Mucosa of descending colon (tissue), 3 donors: Measurements from ENCODE around the gene ZP3. TPM values are rescaled to one million over a fixed set of nuclear protein-coding genes. Genes with fewer than 3 reads are reported as not detected.
A peak's percentile ranks its signal among the peaks of the same experiment; 100 is the strongest.
"Not testable (repeated sequence)": the region's sequence is repeated elsewhere in the genome, so short reads cannot be mapped to it uniquely, and the experiment has no call there.

Experiments used
- ATAC-seq: fragments of 200-7000 bp; cut with Tn5 transposase; one replicate; pipeline ENCODE4 v1.9.1; 2020; ENCODE audit warnings: mild to moderate bottlenecking, moderate library complexity
- DNase-seq, 3 donors: peaks; one replicate each; pipeline ENCODE4 v3.0.0-alpha.2; 2020
- H3K36me3 ChIP-seq: fragments of 200-600 bp; one replicate; pipeline ENCODE4 v1.8.0; 2021; ENCODE audit warnings: low read depth, mild to moderate bottlenecking
- H3K4me1 ChIP-seq: fragments of 200-600 bp; one replicate; pipeline ENCODE4 v1.8.0; 2021; ENCODE audit warnings: low read depth, mild to moderate bottlenecking
- H3K4me3 ChIP-seq: fragments of 200-600 bp; one replicate; pipeline ENCODE4 v1.8.0; 2021; ENCODE audit warnings: mild to moderate bottlenecking
- H3K9me3 ChIP-seq: fragments of 200-600 bp; one replicate; pipeline ENCODE4 v1.8.0; 2021; ENCODE audit warnings: mild to moderate bottlenecking
- CTCF ChIP-seq: fragments of 200-600 bp; IDR thresholded peaks from one replicate; pipeline ENCODE4 v1.8.0; 2022; ENCODE audit warnings: antibody characterized with exemption, mild to moderate bottlenecking
- intact Hi-C, 2 donors: fragments of 100-400 bp; cut with DNase I in 1 of 2; cut with micrococcal nuclease in 1 of 2; formaldehyde crosslinking; loops; one replicate each; pipeline versions ENCODE4 v1.11.0 to v1.11.1; 2022; cut with DNase I, micrococcal nuclease
- total RNA-seq, 3 donors: library from RNA; stranded (reverse); fragmentation: NEBNext Ultra II Directional in 2 of 3; extraction: Animal tissue kit (Norgen Biotek cat#: 25700) in 2 of 3; gene quantifications; one replicate each; pipeline versions ENCODE4 v1.2.1 to v1.2.4, GENCODE V29; 2021 to 2023
- donor health status: DM: no; HTN: no; CAD: no; lungs with moderate emphysema.
- donor health status: DM: no; HTN: no; CAD: no.
- donor health status: DM: no; HTN: yes; CAD: no.

The ZP3 gene
- total RNA-seq, 3 donors from 2014 or later, result 4.4 to 16.1 (median 10.8) TPM

DNA sequence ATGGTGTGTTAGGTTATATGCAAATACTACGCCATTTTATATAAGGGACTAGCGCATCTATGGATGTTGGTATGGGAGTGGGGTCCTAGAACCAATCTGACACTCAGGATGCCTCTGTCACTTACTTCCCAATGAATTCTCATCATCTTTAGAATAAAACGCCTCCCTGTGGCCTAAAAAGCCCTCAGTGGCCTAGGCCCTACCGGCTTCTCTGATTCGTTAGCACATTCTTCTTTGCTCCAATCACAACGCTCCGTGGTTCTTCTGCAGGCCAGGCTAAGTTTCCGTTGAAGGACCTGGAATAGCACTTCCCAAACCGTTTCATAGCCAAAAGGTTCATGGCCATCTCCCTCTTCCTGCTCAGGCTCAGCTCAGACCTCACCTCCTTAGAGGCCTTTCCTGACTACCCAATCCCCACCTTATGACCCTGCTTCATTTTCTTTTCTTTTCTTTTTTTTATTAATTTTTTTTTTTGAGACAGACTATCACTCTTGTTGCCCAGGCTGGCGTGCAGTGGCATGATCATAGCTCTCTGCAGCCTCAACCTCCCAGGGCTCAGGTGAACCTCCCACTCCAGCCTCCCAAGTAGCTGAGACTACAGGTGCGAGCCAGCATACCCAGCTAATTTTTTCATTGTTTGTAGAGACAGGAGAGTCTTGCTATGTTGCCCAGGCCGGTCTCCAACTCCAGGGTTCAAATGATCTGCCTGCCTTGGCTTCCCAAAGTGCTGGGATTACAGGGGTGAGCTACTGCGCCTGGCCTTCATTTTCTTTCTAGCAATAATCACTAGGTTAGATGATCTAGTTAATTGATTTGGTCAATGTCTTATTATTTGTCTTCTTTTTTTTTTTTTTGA, 41.4 kb upstream of the ZP3 start:
- intact Hi-C loops, result no loop called here
- ATAC-seq (no peak), DNase-seq (no peak)
- peaks cover 4% of the 10 kb centered on the region for H3K36me3 ChIP-seq
- peaks cover 21% of the 10 kb centered on the region for H3K4me1 ChIP-seq
- no peaks in the 10 kb centered on the region for H3K9me3 ChIP-seq
- no peak overlapping the region for H3K4me3 ChIP-seq
- no peak for TF ChIP-seq CTCF

DNA sequence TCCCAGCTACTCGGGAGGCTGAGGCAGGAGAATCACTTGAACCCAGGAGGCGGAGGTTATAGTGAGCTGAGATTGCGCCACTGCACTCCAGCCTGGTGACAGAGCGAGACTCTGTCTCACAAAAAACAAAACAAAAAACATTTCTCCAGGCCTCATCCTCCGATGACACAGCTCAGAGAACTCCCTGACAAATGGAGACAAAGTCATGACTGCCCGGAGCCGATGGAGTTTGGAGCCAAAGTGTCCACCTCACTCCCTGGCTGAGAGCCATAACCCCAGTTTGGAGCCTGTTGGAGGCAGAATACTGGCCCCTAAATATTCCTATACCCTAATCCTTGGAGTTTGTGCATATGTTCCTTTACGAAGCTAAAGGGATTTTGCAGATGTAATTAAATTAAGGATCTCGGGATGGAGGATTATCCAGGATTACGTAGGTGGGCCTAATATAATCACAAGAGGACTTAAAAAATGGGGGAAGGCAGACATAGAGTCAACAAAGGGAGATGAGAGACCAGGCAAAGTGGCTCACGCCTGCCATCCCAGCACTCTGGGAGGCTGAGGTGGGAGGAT, 38.0 kb upstream of the ZP3 start:
- intact Hi-C loops, result no loop called here
- TF ChIP-seq CTCF, result no peak
- peaks cover 9% of the 10 kb centered on the region for H3K4me1 ChIP-seq
- H3K9me3 ChIP-seq, result no peaks in the 10 kb centered on the region
- DNase-seq (no peak), ATAC-seq (no peak)
- H3K36me3 ChIP-seq, result no peaks in the 10 kb centered on the region
- H3K4me3 ChIP-seq, result no peak overlapping the region

- H3K4me3 ChIP-seq, H3K36me3 ChIP-seq, H3K9me3 ChIP-seq, intact Hi-C loops, H3K4me1 ChIP-seq, DNase-seq: not testable (repeated sequence)
- peak; percentile 82 for ATAC-seq
Measured at GRCh38 chr7:76387789-76388188, 37.0 kb upstream of the ZP3 start.

GRCh38 chr7:76390092-76390491, 34.7 kb upstream of the ZP3 start:
- DNase-seq (no peak), ATAC-seq (no peak)
- intact Hi-C loops, result no loop called here
- Histone ChIP-seq H3K9me3 (no peaks in the 10 kb centered on the region), H3K4me3 (no peak overlapping the region), H3K4me1 (peaks cover 14% of the 10 kb centered on the region), H3K36me3 (no peaks in the 10 kb centered on the region)
- no peak for TF ChIP-seq CTCF

DNA sequence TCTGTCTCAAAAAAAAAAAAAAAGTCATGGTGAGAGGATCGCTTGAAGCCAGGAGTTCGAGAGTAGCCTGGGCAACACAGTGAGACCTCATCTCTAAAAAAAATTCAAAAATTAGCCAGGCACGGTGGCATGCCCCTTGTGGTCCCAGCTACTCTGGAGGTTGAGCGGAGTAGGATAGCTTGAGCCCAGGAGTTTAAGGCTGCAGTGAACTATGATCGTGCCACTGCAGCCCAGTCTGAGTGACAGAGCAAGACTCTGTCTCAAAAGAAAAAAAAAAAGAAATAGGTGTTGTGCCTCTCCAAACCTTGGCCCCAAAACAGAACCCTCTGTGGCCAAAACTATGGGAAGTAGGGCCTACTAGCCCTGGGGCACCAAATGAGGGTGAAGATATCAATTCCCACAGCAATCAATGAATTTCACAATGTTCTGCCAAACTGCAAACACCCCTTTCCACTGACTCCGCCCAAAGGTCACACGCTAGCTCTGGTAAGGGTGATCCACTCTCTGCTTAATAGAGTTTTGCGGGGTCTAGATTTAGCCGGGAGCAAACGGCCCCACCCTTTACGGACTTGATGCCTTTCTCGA, 32.1 kb upstream of the ZP3 start:
- Histone ChIP-seq H3K36me3 (no peaks in the 10 kb centered on the region), H3K9me3 (no peaks in the 10 kb centered on the region), H3K4me1 (peaks cover 15% of the 10 kb centered on the region), H3K4me3 (peak overlapping the region; percentile 24)
- no peak for TF ChIP-seq CTCF
- intact Hi-C loops, result no loop called here
- peak in 1 of 3 donors; percentile 18 for DNase-seq
- no peak for ATAC-seq
